ENCODE measurements around the gene TBPL1.

DNA sequence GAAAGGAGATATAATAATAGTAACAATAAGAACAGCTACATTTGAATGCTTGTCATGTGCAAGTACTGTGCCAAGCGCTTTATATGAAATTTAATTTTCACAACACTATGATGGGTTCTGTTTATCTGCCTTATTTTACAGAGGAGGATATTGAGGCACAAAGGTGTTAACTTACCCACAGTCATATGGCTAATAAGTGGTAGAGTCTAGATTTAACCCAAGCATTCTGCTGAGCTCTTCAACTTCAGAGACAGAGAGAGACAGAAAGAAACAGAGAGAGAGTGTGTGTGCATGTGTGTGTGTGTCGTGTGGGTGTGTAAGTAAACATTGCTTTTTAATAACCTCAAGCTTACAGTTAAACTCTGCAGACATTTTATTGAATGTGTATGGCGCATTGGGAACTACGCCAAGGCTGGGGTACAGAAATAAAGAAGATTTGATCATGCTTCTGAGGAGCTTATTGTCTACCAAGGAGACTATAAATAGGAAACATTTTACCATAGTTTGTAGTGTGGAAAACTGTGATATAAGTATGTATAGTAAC is 12.9 kb downstream of the TBPL1 start:
- TF ChIP-seq, protein P1, sequence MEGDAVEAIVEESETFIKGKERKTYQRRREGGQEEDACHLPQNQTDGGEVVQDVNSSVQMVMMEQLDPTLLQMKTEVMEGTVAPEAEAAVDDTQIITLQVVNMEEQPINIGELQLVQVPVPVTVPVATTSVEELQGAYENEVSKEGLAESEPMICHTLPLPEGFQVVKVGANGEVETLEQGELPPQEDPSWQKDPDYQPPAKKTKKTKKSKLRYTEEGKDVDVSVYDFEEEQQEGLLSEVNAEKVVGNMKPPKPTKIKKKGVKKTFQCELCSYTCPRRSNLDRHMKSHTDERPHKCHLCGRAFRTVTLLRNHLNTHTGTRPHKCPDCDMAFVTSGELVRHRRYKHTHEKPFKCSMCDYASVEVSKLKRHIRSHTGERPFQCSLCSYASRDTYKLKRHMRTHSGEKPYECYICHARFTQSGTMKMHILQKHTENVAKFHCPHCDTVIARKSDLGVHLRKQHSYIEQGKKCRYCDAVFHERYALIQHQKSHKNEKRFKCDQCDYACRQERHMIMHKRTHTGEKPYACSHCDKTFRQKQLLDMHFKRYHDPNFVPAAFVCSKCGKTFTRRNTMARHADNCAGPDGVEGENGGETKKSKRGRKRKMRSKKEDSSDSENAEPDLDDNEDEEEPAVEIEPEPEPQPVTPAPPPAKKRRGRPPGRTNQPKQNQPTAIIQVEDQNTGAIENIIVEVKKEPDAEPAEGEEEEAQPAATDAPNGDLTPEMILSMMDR (IDR thresholded peaks at IDR 0.05): no peak
- no peak for TF ChIP-seq POLR2A (IDR thresholded peaks at IDR 0.05)
- no peak for TF ChIP-seq POLR2AphosphoS5 (IDR thresholded peaks at IDR 0.05)

Measured in sigmoid colon (tissue), 4 donors.